HepG2 (cell line): ENCODE data around the gene CERS4. TPM values are rescaled to one million over a fixed set of nuclear protein-coding genes. Genes with fewer than 3 reads are reported as not detected.

ENCODE experiments used
- ATF4 ChIP-seq, 2 experiments: fragments of 450-650 bp in 1 of 2; sonication (generic) in 1 of 2; formaldehyde crosslinking; IDR thresholded peaks; 2 replicates each; pipeline versions ENCODE4 v1.5.0 to v1.8.0; 2020 to 2022; ENCODE audit warnings: mild to moderate bottlenecking in 1 of 2, missing genetic modification reagents in 1 of 2
- IRF2 ChIP-seq: IDR thresholded peaks from 2 replicates; pipeline ENCODE4 v1.6.1; 2018; ENCODE audit warnings: missing genetic modification reagents, missing compliant biosample characterization
- SNAPC5 ChIP-seq: sonication (generic); formaldehyde crosslinking; IDR thresholded peaks from 2 replicates; pipeline ENCODE4 v1.8.1; 2023; ENCODE audit warnings: mild to moderate bottlenecking, missing genetic modification reagents, borderline replicate concordance
- ZFP36 ChIP-seq: fragments of 150-350 bp; IDR thresholded peaks from 2 replicates; pipeline ENCODE4 v1.6.1; 2018; ENCODE audit warnings: borderline replicate concordance, low read length, low read depth; ENCODE audit not compliant: partially characterized antibody
- ZMAT5 ChIP-seq: sonication (generic); formaldehyde crosslinking; IDR thresholded peaks from 2 replicates; pipeline ENCODE4 v1.5.0; 2020; ENCODE audit warnings: mild to moderate bottlenecking, low read depth, missing genetic modification reagents, borderline replicate concordance
- ZNF10 ChIP-seq: sonication (generic); formaldehyde crosslinking; IDR thresholded peaks from 2 replicates; pipeline ENCODE4 v1.4.0; 2020; ENCODE audit warnings: mild to moderate bottlenecking, low read depth, missing genetic modification reagents, borderline replicate concordance
- ZNF264 ChIP-seq: sonication (generic); formaldehyde crosslinking; IDR thresholded peaks from 2 replicates; pipeline ENCODE4 v1.4.0; 2020; ENCODE audit warnings: missing genetic modification reagents
- ZNF329 ChIP-seq: sonication (generic); formaldehyde crosslinking; IDR thresholded peaks from 2 replicates; pipeline ENCODE4 v1.9.0; 2021; ENCODE audit warnings: low read depth, mild to moderate bottlenecking, missing genetic modification reagents
- ZNF407 ChIP-seq: sonication (generic); formaldehyde crosslinking; IDR thresholded peaks from one replicate; pipeline ENCODE4 v1.5.1; 2020; ENCODE audit warnings: mild to moderate bottlenecking, missing genetic modification reagents; ENCODE audit errors: not compliant biosample characterization
- ZNF674 ChIP-seq: sonication (generic); formaldehyde crosslinking; IDR thresholded peaks from 2 replicates; pipeline ENCODE4 v1.5.0; 2020; ENCODE audit warnings: low read depth, mild to moderate bottlenecking, missing genetic modification reagents
- ZNF709 ChIP-seq: sonication (generic); formaldehyde crosslinking; IDR thresholded peaks from 2 replicates; pipeline ENCODE4 v1.5.0; 2020; ENCODE audit warnings: mild to moderate bottlenecking, missing genetic modification reagents
- ZNF768 ChIP-seq: sonication (generic); formaldehyde crosslinking; IDR thresholded peaks from 2 replicates; pipeline ENCODE4 v1.4.0; 2020; ENCODE audit warnings: missing genetic modification reagents
- polyA plus RNA-seq, 8 experiments: library from polyadenylated mRNA; depleted of rRNA in 3 of 8; stranded (reverse) in 7 of 8; unstranded in 1 of 8; fragments of >200 nt; fragmentation: Illumina TruSeq in 4 of 8; extraction: Trizol in 4 of 8; gene quantifications; 2 replicates each; pipeline versions ENCODE4 v1.2.1 to v1.2.3, GENCODE V29; 2011 to 2016; ENCODE audit warnings: low read depth in 4 of 8, missing spikeins in 1 of 8, mixed read lengths in 1 of 8; ENCODE audit not compliant: insufficient read depth in 1 of 8
- total RNA-seq, 5 experiments: library from RNA; depleted of rRNA; stranded (reverse); fragments of >200 nt; fragmentation: Illumina TruSeq; extraction: Trizol; gene quantifications; 2 replicates each; pipeline ENCODE4 v1.2.3, GENCODE V29; 2016; ENCODE audit warnings: low read depth in 1 of 5

Gene CERS4
- total and polyA plus RNA-seq, 2 of the 13 experiments (the other 11 are each of a cell fraction or from before 2014, with no cell fraction given): 74.7 to 83.5 TPM

- TF ChIP-seq IRF2 (CRISPR knock-in tag) (peak; percentile 71; the same call in 1 of the 2 replicates), ATF4 (CRISPR knock-in tag; IDR thresholded peaks at IDR 0.05) (peak in 1 of 2 experiments; percentile 62; a peak in 1 of 4 replicates), ZNF264 (CRISPR knock-in tag) (peak; percentile 40; the same call in 1 of the 2 replicates), ZMAT5 (CRISPR knock-in tag) (no peak), ZNF10 (CRISPR knock-in tag) (no peak), ZFP36 (no peak), ZNF407 (CRISPR knock-in tag) (no peak), ZNF329 (CRISPR knock-in tag) (no peak), SNAPC5 (CRISPR knock-in tag) (no peak), ZNF674 (no peak), ZNF768 (CRISPR knock-in tag) (no peak), ZNF709 (no peak)
These were observed 31.4 kb downstream of the CERS4 start (continued) for GRCh38 chr19:8240274-8241229.
